Aorta (tissue), 5 donors: ENCODE results near the gene ARL15. TPM values are rescaled to one million over a fixed set of nuclear protein-coding genes. Genes with fewer than 3 reads are reported as not detected.

Source experiments
- ATAC-seq: fragments of 200-7000 bp; cut with Tn5 transposase; one replicate; pipeline ENCODE4 v1.9.1; 2022; ENCODE audit warnings: moderate library complexity; ENCODE audit not compliant: low FRiP score
- DNase-seq, 2 donors: peaks; one replicate each; pipeline ENCODE4 v3.0.0-alpha.2; 2020
- H3K27ac ChIP-seq, 2 donors: one replicate each; pipeline ENCODE4 v1.5.1; 2013; ENCODE audit warnings: low read length in 2 of 2, mild to moderate bottlenecking in 2 of 2, moderate library complexity in 2 of 2, control low read depth in 1 of 2, inconsistent platforms in 1 of 2, low read depth in 1 of 2
- H3K27me3 ChIP-seq, 2 donors: one replicate each; pipeline ENCODE4 v1.6.1; 2013; ENCODE audit warnings: control low read depth in 1 of 2, low read length in 1 of 2, mild to moderate bottlenecking in 1 of 2, moderate library complexity in 1 of 2; ENCODE audit not compliant: insufficient read depth in 2 of 2, control insufficient read depth in 1 of 2
- H3K36me3 ChIP-seq, 2 donors: one replicate each; pipeline ENCODE4 v1.6.1; 2013; ENCODE audit warnings: control low read depth in 1 of 2, low read length in 1 of 2, mild to moderate bottlenecking in 1 of 2; ENCODE audit not compliant: insufficient read depth in 2 of 2, control insufficient read depth in 1 of 2
- H3K4me1 ChIP-seq, 2 donors: one replicate each; pipeline ENCODE4 v1.6.1; 2013; ENCODE audit warnings: low read length in 2 of 2, control low read depth in 1 of 2, mild to moderate bottlenecking in 1 of 2, moderate library complexity in 1 of 2; ENCODE audit not compliant: insufficient read depth in 2 of 2, control insufficient read depth in 1 of 2
- H3K4me3 ChIP-seq, 2 donors: one replicate each; pipeline ENCODE4 v1.5.1; 2013; ENCODE audit warnings: low read length in 2 of 2, control low read depth in 1 of 2, mild to moderate bottlenecking in 1 of 2
- H3K9me3 ChIP-seq: one replicate; pipeline ENCODE4 v1.6.1; 2013; ENCODE audit warnings: mild to moderate bottlenecking, low read length; ENCODE audit not compliant: control insufficient read depth
- WGBS, 2 donors: extraction: QIAGEN DNeasy Blood & Tissue Kit; methylation state at CpG; one replicate each; pipeline ENCODE4 v1.1.7; 2013; 5-methylcytosine and 5-hydroxymethylcytosine counted together
- intact Hi-C, 2 donors: fragments of 100-400 bp; cut with DNase I; formaldehyde crosslinking; loops; one replicate each; pipeline versions ENCODE4 v1.14.2 to v1.15.0; 2022
- polyA plus RNA-seq, 2 donors: library from polyadenylated mRNA; stranded (reverse); fragments of 200-250 nt; gene quantifications; one replicate each; pipeline ENCODE4 v1.2.3, GENCODE V29; 2013
- total RNA-seq, 2 donors: library from RNA; stranded (reverse); fragmentation: NEBNext Ultra II Directional; extraction: Animal tissue kit (Norgen Biotek cat#: 25700); gene quantifications; one replicate each; pipeline ENCODE4 v1.2.1, GENCODE V29; 2021
- donor health status: healthy with polysubstance abuse.
- donor health status: Bipolar disorder and iron deficiency.
- donor health status: DM: no; HTN: no; CAD: no.
- donor health status: DM: no; HTN: no; CAD: no.
- donor health status: DM: yes; HTN: yes; CAD: no.

The ARL15 gene
- total and polyA plus RNA-seq, 4 donors, result 7.4 to 44.7 (median 19.8) TPM

DNA sequence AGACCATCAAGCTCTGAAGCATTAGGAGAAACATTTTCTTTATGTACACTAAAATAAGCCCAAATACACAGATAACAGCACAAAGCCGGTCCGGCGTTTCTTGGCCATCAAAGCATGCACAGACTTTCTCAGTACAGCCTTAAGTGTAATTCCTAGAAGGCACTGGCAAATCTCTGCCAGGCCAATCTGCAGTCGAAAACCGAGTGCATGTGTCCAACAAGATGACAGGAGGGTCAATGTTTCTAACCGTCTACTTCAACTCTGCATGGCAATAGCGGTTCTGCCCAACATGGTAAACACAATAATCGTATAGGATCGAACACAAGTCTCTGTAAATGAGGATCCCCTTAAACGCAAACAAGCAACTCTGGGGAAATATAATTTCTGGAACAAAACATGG, 1.1 kb downstream of the ARL15 start:
- Histone ChIP-seq H3K9me3 (no peaks in the 10 kb centered on the region), H3K27ac (no peak overlapping the region), H3K36me3 (no peaks in the 10 kb centered on the region), H3K4me1 (no peaks in the 10 kb centered on the region), H3K4me3 (peak overlapping the region; percentile 69 to 97), H3K27me3 (no peaks in the 10 kb centered on the region)
- intact Hi-C loops, result no loop called here
- 3% methylated on average over 10 of the region's 10 CpGs for WGBS, 2 donors
- no peak for ATAC-seq
- DNase-seq, result no peak

- ATAC-seq (no peak), DNase-seq (no peak)
- 95 to 97% methylated on average over 3 of the region's 3 CpGs for WGBS, 2 donors
- no peaks in the 10 kb centered on the region for H3K9me3 ChIP-seq
- no peak overlapping the region for H3K4me3 ChIP-seq
- H3K27ac ChIP-seq, result no peak overlapping the region
- H3K4me1 ChIP-seq, result no peaks in the 10 kb centered on the region
- intact Hi-C loops, result no loop called here
- no peaks in the 10 kb centered on the region for H3K36me3 ChIP-seq
- no peaks in the 10 kb centered on the region for H3K27me3 ChIP-seq
Observed at GRCh38 chr5:54307583-54307982, 2.8 kb downstream of the ARL15 start.

DNA sequence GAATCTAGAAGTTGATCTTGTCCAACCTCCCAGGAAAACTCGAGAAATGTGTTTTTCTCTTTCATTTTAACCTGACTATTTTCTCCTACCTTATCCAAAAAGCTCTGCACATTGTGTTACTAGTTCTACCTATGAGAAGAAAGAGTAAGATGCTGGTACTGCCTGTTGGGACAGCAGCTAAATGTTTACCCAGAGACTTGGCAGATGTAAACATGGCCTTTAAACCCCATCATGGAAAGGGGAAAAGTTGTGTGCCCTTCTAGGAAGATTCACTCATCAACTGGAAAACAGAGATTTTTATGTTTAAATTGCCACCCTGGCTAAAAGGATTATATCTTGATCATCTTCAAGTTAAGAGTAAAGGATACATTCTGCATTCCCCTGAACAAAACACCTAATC, 3.5 kb downstream of the ARL15 start:
- Histone ChIP-seq H3K27ac (no peak overlapping the region), H3K27me3 (no peaks in the 10 kb centered on the region), H3K4me3 (no peak overlapping the region), H3K9me3 (no peaks in the 10 kb centered on the region), H3K4me1 (no peaks in the 10 kb centered on the region), H3K36me3 (no peaks in the 10 kb centered on the region)
- whole genome bisulfite sequencing, 2 donors, result 95% methylated on average over 1 of the region's 1 CpG
- intact Hi-C loops, result no loop called here
- no peak for DNase-seq
- ATAC-seq, result no peak

DNA sequence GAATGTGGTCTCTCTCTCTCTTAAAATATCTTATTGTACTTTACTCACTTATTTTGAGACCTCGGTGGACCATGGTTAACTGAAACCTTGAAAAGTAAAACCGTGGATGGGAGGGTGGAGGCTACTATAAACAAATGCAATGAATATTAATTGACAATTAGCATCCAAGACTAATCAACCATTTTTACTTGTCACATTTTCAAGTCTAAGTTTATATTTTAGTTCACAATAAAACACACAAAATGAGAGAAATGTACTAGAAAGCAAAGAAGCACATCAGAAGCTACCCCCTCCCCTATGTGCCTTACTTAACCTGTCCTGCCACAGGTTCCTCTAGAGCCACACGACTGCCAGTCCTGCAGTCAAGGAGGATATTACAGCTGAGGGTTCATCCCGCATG, 4.6 kb downstream of the ARL15 start:
- Histone ChIP-seq H3K4me1 (no peaks in the 10 kb centered on the region), H3K36me3 (no peaks in the 10 kb centered on the region), H3K4me3 (no peak overlapping the region), H3K27me3 (no peaks in the 10 kb centered on the region), H3K9me3 (no peaks in the 10 kb centered on the region), H3K27ac (no peak overlapping the region)
- WGBS, 2 donors, result 92 to 94% methylated on average over 4 of the region's 4 CpGs
- intact Hi-C loops, result no loop called here
- ATAC-seq, result no peak
- no peak for DNase-seq

DNA sequence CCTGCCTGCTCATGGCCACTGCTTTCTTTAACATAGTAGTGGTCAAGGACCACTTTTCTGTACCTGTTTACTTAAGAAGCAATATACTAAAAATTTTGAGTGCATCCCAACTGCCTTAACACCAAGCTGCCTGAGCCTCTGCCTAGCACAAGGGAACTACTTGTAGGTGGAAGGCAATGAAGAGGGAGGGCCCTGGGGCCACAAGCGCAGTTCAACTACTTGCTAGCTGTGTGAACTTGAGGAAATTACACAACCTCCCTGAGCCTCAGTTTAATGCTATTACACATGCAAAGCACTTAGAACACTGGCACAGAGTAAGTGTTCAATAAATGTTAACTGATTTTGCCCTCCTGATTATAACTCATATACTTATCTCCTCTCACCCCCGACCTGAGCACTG, 6.3 kb downstream of the ARL15 start:
- DNase-seq, result no peak
- Histone ChIP-seq H3K36me3 (no peaks in the 10 kb centered on the region), H3K27me3 (no peaks in the 10 kb centered on the region), H3K4me1 (no peaks in the 10 kb centered on the region), H3K27ac (no peak overlapping the region), H3K4me3 (no peak overlapping the region), H3K9me3 (no peaks in the 10 kb centered on the region)
- ATAC-seq, result no peak
- 87 to 89% methylated on average over 2 of the region's 2 CpGs for WGBS, 2 donors
- intact Hi-C loops, result no loop called here

DNA sequence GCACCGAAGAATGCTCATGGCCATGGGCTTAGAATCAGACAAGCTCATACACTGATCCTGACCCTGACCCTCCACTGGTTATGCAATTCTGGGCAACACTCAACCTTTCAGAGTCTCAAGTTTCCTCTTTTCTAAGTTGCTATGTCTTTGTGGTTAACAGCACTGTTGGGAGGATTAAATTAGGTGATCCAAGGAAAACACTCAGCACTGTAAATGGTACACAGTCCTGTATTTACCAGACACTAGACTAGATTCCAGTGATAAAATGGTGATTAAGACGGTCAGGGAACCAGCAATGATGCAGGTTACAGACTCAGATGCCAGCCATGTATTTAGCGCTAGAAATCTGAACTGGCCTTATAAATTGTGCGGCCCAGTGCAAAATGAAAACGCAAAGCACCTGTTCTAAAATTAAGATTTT, 8.1 kb downstream of the ARL15 start:
- intact Hi-C loops, result no loop called here
- 96 to 97% methylated on average over 5 of the region's 5 CpGs for WGBS, 2 donors
- ATAC-seq (no peak), DNase-seq (no peak)
- no peaks in the 10 kb centered on the region for H3K27me3 ChIP-seq
- no peak overlapping the region for H3K27ac ChIP-seq
- H3K4me1 ChIP-seq, result no peaks in the 10 kb centered on the region
- no peaks in the 10 kb centered on the region for H3K36me3 ChIP-seq
- no peak overlapping the region for H3K4me3 ChIP-seq
- no peaks in the 10 kb centered on the region for H3K9me3 ChIP-seq

GRCh38 chr5:54301849-54302248, 8.5 kb downstream of the ARL15 start:
- no peaks in the 10 kb centered on the region for H3K9me3 ChIP-seq
- no peak overlapping the region for H3K4me3 ChIP-seq
- no peaks in the 10 kb centered on the region for H3K27me3 ChIP-seq
- intact Hi-C loops, result no loop called here
- DNase-seq, result no peak
- no peak for ATAC-seq
- no peaks in the 10 kb centered on the region for H3K4me1 ChIP-seq
- H3K36me3 ChIP-seq, result no peaks in the 10 kb centered on the region
- WGBS, 2 donors, result 89% methylated on average over 1 of the region's 1 CpG
- H3K27ac ChIP-seq, result no peak overlapping the region

DNA sequence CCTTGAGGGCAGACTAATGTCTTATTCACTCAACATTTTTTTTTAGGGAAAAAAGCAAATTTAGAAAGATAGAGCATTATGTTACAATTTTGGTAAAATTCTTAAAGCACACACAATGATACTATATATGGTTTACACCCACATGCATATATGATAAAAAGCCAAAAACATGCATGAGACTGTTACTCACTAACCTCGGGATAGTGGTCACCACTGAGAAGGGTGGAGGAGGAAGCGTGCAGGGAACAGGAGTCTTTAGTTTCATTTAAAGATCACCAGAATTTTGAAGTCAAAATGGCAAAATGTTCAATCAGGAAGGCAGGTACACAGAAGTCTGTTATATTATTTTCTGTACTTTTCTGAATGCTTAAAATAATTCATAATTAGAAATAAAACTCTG, 9.2 kb downstream of the ARL15 start:
- 66 to 97% methylated on average over 2 of the region's 2 CpGs for WGBS, 2 donors
- Histone ChIP-seq H3K4me1 (no peaks in the 10 kb centered on the region), H3K27ac (no peak overlapping the region), H3K4me3 (no peak overlapping the region), H3K36me3 (no peaks in the 10 kb centered on the region), H3K9me3 (no peaks in the 10 kb centered on the region), H3K27me3 (no peaks in the 10 kb centered on the region)
- DNase-seq (no peak), ATAC-seq (no peak)
- intact Hi-C loops, result no loop called here

DNA sequence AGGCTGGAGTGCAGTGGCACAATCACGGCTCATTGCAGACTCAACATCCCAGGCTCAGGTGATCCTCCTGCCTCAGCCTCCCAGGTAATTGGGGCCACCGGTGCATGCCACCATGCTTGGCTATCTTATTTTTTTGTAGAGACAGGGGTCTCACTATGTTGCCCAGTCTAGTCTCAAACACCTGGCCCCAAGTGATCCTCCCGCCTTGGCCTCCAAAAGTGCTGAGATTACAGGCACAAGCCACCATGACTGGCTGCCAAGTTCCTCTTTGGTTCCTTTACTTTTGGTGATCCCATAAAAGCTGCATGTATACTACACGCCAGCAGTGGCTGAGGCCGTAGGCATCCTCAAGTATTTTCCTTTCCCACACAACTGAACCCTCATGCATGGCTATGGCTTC, 11.4 kb downstream of the ARL15 start:
- no peaks in the 10 kb centered on the region for H3K4me1 ChIP-seq
- no peaks in the 10 kb centered on the region for H3K9me3 ChIP-seq
- H3K4me3 ChIP-seq, result no peak overlapping the region
- H3K36me3 ChIP-seq, result no peaks in the 10 kb centered on the region
- ATAC-seq, result no peak
- no peak for DNase-seq
- intact Hi-C loops, result no loop called here
- no peak overlapping the region for H3K27ac ChIP-seq
- H3K27me3 ChIP-seq, result no peaks in the 10 kb centered on the region
- 96 to 97% methylated on average over 5 of the region's 5 CpGs for WGBS, 2 donors
